ENCODE results near the gene MRPL23.

MRPL23 gene

DNA sequence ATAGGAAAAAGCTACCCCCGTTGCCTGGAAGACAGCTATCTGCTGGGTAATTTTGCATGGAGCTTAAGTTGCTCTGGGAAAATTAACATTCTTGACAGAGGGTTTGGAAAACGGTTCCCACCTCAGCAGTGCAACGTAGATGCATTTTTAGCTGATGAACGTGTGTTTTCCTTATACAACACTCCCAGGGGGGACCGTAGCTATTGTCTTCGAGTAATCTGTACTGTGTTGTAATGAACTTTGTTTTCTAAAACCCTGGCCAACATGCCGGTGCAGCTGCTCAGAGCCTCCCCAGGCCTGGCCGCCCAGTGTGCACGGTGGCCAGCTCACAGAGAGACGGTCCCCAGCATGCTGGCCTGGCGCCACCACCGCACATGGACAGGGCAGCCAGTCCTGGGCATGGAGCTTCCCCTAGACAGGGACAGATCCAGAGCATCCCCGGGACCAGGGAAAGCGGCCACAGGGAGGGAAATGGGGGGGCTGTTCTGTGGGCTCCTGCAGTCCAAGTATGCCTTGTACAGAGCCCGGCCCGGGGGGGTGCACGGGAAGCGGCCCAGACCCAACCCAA, 25.5 kb upstream of the MRPL23 start:
- DNase-seq, result no peak

DNA sequence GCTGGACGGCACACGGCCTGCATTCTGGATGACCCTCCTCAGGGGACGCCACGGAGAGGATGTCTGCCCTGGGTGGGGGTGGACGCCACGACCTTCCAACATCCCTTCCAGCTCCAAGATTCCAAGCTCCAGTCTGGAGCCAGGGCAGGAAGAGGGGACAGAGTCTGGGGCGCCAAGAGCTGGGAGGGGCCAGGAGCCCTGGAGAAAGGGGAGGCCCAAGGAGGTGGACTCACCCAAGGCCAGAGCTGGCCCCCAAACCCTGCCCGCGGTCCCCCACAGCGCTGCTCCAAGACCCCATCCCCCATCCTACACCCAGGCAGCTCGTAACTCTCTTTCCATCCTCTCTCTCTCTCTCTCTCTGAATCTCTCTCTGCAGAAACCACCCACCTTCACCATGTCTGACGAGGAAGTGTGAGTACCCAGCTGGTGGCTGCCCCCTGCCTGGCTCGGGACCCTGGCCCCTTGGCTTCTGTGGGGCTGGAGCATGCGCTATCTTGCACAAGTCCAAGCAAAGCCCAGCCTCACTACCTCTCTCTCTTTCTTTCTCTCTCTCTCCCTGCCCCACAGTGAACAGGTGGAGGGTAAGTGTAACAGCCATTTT, 24.6 kb upstream of the MRPL23 start:
- DNase-seq, result no peak

DNA sequence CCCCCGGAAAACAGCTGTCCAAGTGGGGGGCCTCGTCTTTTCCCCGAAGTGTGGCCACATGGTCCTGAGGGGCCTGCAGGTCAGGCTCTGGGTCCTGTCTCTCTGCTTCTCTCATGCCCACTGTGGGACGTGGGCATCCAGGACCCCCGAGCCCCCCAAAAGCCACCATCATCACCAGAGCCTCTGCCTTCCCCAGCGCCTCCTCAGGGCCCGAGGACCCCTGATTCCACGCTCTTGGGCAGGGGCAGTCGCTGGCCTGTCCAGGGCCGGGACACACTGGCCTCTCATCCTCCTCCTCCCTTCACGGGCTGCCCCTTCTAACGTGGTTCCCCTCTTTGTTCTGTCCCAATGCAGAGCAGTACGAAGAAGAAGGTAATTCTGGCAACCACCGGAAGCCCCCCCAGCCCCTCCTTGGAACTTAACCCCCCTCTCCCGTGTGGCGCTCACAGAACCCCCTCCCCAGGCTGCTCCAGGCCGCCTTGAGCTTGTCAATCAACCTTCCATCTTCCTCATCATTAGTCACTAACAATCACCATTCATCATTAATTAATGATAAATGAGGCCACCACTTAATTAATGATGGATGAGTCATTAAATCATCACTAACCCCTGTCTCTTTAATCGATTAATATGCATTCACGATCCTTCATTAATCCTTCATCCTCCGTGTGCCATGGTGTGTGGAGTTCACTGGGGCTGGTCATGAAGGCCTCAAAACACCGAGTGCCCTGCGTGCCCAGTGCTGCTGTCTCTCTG, 23.8 kb upstream of the MRPL23 start:
- DNase-seq, result no peak

DNA sequence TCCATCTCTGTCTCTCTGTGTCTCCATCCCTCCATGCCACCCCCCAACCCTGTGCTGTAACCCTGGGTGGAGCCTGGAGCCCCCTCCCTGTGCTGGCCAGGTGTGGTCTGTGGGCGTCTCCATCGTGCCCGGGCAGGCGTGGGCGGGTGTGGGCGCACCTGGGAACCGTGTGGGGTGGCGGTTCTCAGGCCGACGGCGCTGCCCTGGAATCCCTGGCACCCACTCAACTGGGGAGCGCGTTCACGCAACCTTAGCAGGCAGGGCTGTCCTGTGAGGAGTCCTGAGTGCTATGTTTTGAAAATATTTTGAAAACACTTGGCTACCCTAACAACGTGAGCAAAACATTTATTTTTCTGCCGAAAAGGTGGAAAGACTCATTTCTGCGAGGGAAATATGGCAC, 23.0 kb upstream of the MRPL23 start:
- DNase-seq, result no peak

DNA sequence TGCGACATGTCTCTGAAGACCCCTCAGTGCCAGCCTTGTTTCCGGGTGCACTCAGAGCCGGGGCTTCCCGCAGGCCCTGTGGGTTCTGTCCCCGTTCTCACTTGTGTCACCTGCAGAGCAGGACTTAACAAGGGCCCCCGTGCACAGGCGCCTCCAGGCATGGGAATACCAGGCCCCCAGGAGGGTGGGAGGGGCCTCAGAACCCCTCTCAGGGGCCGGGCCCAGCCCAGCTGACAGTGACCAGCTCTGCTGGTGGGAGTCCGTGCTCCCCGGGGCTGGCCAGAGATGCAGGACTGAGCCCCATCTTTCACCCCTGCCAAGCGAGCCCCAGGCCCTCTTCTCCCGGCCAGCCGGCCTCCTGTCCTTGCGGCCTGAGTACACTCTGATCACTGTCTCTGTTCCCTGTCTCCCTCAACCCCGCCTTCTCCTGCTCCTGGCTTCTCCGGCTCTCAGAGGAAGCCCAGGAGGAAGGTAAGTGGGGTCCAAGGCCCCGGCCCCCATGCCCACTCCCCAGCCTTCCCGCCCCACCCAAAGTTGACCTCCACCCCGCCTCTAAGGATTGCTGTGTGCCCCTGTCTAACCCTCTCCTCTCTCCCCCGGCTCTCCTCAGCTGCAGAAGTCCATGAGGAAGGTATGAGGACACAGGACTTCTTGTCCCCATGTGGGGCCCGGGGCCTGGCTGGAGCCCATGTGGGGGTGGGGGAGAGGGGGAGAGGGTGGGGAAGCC, 22.3 kb upstream of the MRPL23 start:
- no peak for DNase-seq

DNA sequence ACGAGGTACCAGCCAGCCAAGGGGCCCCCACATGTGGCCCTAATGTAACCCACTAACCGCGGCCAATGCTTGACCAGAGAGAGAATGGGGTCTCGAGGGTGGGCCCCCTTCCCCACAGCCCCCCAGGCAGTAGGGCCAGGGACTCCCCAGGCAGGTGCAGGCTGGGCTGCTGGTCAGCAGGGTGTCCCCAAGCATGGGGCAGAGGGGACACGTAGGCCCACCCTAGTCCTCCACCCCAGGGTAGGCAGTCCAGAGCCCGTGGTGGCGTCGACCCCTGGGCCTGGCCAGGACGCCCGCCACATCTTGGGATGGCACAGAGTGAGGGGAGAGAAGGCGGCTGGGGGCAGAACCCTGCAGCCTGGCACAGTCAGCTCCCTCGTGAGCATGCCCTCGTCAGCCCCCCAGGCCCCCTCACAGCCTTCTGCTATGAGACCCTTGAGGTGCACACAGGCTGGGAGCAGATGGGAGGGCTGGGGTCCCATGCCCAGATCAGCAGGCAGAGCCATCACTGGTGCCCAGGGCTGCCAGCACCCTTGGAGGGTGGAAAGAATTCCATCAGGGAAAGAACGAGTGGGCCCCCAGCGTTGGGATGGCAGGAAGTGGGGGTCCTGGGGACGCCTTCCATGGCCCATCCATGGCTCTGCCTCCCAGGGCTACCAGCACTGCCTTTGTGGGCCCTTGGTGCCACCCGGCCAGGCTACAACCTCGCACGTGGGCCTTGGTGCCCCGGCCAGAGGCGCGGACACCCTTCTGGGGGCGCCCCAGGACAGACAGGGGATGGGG, 21.6 kb upstream of the MRPL23 start:
- no peak for DNase-seq

DNA sequence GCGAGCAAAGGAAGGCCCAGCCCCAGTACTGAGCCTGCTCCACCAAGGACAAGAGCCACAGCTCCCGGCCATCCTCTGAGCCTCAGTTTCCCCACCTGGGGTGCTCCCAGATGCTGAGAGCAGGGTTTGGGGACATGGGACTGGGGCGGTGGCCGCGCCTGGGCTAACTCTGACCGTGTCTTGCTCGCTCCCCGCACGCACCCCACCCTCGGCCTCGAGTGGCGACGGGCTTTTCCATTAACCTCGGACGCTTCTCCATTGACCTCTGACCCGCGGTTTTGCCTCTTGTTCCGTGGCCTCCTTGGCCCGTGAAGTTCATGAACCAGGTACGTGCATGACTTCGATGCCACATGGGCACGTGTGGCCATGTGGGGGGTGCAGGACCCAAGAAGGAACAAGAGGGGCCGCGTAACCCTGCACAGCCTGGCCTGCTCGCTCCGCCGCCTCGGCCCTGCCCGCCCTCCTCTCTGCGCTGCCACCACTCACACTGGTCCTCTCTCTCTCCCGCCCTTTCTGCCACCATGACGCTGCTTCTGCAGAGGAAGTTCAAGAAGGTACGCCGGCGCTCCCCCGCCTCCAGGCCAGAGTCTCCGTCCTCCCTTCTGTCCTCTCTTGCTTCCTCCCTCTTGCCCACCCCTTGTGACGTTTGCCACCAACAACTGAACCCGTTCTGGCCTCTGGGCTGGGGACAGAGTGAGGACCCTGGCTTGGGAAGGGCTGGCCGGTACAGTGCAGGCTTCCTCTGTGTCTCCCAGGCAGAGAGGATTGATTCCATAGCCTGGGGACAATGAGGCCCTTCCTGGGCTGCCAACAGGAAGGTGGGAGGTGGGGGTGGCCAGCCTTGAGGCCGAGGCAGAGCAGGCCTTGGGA, 20.7 kb upstream of the MRPL23 start:
- no peak for DNase-seq

DNA sequence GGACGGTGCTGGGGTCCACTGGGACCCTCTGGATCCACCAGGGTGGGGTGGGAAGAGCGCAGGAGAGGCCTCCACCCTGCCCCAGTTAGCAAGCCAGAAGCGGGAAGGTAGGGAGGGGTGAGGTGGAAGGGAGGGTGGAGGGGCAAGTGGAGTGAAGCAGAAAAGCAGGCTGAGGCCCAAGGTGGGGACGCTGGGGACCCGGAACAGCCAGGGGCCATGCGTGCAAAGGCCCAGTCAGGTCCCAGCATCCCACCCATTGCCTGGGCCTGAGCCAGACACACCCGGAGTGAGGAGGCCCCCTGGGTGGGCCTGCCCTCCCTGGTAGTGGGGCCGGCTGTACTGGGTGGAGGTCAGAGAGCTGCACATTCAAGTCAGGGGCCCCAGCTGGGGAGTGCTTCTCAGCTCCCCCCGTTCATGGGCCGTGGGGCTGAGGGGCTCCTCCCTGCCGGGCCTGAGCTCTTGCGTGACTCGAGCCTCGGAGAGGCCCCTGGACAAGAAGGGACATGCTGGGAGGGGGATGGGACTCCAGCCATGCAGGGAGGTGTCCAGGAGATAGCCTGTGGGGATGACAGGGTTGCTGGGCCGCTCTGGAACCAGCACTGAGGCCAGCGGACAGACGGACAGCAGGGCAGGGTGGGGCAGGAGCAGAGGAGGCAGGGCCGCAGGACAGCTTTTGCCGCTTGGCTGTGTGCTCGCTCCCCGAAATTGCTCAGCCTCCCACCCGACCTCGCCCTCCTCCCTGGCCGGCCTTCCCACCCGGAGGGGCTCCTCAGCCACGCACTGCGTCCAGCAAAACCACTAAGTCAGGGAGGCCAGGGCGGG, 19.9 kb upstream of the MRPL23 start:
- DNase-seq, result no peak

DNA sequence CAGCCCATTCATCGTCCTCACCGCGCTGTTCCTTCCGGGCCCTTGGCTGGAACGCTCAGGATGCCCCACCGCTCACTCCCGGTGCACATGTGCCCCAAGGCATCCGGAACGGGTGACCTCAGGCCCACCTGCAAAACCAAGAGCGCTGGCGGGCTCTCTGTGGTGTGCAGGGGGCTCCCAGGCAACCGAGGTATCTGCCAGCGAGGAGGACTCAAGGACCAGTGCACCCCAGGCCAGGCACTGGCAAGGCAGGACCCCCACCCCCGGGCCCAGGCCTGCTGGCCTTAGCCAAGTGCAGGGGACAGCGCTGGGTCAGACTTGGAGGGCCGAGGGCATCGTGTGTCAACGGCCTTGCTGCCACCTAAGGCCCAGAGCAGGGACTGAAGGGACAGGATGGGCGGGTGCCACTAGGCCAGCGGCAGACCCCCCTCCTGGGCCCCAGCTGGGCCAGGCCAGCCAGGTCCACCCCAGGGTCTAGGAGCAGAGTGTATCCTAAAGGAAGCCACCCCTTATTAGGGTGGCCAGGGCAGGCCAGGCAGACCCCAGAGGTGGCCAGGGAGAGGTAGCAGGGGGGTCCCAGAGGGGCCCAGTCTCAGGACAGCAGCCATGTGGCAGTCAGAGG, 19.2 kb upstream of the MRPL23 start:
- no peak for DNase-seq

DNA sequence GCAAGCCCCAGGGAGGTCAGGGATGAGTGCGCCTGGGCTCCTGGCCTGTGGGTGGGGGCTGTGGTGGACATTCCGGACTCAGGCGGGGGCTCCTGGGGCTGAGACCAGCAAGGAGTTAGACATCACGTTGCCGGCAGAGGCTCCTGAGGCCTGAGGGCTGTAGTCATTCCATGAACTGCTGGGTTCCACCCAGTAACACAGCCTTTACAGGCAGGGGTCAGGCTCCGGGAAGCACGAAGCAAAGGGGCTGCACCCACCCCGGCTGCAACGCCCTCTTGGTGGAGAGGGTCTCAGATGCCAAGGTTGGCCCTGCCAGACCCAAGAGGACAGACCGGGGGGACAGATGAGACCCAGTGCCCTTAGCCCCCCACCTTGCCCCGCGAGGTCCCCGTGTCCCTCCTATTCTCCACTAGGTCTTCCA, 18.7 kb upstream of the MRPL23 start:
- DNase-seq, result no peak

DNA sequence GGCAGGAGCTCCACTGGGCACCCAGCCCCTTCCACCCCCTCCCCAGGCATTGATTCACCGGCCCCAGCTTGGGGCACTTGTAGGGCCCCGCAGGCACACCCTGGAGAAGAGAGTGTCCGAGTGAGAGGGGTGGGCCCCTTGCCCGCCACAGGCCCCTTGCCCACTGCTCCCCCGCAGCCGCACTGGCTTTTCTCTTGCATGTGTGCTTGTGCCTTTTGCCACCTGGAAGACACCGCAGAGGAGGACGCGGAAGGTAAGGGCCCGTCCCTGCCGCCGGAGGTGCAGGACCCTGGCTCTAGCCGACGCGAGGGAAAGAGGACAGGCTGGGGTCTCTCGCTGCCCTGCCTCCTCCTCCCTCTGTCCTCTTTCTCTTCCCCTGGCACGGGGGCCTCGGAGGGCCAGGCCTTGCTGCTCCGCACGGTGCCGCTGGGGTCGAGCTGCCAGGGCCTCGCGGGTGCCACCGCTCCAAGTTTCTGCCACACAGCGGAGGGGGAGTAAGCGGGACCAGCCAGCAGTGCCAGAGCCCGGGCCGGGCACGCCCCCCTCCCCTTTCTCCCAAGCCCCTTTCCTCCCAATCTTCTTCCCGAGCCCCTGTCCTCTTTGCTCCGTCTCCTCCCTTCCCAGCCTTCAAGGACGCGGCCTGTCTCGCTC, 18.1 kb upstream of the MRPL23 start:
- DNase-seq, result no peak

DNA sequence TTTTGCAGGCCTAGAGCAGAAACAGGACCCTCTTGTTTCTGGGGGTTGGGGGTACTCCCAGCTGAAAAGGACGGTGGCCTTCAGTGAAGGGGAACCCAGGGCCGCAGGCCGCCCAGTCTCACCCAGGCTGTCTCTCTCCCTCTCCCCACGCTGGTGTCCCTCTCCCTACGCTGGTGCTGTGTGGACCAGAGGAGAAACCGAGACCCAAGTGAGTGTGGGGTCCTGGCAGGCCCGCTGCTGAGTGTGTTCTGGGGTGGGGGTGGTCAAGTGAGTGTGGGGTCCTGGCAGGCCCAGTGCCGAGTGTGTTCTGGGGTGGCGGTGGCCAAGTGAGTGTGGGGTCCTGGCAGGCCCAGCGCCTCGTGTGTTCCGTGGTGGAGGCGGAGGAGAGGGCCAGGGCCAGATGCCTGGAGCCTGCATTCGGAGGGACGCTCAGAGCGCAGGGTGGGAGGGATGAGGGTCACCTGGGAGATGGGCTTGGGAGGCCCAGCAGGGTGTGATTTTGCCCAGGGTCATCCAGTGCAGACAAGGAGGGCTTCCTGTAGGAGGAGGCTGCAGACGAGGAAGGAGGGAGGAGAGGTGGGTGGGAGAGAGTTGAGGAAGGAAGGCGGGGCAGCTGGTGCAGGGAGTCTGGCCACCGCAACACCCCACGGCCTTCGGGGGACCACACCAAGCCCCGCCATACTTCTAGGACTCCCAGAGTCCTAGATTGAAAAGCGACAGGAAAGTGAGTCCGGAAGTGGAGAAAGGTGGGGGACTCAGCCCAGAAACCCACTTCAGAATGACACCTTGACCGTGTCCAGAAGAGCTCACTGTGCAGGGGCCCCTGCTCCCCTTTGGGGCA, 17.3 kb upstream of the MRPL23 start:
- DNase-seq, result no peak

DNA sequence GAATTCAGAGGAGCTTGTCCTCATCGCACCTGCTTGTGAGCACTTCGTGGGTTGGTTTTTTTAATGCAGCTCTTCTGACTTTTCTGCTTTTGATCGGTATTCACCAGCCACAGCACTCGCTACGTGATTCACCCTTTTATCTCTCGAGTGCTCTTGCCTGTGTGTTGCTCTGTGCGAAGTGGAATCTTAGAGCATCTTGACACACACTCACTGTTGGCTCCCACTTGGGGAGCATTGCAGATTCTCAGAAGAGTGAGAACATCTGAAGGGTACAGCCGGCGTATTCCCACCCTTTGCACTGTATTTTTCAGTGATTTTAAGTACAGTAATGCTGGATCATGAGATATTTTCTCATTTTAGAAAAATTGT, 16.7 kb upstream of the MRPL23 start:
- DNase-seq, result no peak

DNA sequence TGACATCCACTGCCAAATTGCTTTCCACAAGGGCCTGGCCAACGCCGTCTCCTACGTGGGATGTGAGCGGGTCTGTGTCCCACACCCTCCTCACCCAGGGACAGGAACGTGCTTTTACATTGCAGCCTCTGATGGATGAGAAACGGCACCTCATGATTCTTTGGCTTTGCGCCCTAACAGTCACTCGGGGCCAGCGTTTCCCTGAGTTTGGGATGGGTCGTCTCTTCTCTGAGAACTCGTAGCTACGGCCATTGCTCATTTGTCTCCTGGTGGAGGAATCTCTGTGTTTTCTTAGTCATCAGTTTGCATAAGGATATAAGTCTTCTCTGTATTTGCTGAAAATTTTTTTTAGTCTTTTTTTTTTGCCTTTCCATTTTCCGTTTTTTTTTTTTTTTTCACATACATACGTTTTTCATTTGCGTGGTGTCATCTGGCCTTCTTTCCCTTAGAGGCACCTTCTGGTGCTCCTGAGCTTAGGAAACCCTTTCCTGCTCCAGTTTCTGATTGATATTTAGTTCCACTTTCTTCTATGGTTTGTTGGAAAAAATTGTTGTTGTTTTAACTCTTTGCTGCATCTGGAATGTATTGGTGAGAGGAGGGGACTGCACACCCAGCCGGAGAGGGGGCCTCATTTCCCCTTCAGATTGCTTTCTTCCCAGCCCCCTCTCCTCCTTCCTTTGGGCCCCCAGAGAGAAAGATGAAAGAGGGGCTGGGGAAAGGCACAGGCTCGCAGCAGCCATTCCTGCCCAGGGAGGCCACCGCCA, 15.6 kb upstream of the MRPL23 start:
- no peak for DNase-seq

DNA sequence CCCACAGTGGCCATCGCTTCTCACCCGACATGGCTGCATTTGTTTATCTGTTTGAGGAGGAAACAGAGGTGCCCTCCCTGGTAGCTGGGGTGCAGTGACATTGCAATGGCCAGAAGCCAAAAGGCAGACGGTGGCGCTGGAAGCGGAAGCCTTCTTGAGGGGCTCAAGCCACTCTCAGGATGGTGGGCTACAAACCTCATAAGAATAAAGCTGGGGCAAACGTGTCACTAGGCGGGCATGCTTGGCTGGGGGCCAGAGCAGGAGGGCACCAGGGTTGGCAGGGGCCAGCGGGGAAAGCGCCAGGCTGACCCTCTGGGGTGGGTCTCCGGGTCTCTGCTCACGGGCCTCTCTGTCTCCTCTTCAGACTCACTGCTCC, 15.0 kb upstream of the MRPL23 start:
- DNase-seq, result no peak

DNA sequence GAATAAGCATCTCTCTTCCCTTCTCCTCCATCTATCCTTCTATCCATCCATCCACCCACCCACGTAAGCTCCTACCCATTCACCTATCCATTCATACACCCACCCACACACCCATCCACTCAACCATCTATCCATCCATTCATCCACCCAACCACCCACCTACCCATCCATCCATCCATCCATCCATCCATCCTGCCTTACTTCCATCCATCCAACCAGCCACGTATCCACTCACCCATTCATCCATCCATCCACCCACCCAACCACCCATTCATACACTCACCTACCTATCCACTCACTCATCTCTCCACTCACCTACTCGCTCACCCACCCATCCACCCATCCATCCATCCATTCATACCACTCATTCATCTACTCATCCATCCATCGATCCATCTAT, 14.5 kb upstream of the MRPL23 start:
- no peak for DNase-seq

DNA sequence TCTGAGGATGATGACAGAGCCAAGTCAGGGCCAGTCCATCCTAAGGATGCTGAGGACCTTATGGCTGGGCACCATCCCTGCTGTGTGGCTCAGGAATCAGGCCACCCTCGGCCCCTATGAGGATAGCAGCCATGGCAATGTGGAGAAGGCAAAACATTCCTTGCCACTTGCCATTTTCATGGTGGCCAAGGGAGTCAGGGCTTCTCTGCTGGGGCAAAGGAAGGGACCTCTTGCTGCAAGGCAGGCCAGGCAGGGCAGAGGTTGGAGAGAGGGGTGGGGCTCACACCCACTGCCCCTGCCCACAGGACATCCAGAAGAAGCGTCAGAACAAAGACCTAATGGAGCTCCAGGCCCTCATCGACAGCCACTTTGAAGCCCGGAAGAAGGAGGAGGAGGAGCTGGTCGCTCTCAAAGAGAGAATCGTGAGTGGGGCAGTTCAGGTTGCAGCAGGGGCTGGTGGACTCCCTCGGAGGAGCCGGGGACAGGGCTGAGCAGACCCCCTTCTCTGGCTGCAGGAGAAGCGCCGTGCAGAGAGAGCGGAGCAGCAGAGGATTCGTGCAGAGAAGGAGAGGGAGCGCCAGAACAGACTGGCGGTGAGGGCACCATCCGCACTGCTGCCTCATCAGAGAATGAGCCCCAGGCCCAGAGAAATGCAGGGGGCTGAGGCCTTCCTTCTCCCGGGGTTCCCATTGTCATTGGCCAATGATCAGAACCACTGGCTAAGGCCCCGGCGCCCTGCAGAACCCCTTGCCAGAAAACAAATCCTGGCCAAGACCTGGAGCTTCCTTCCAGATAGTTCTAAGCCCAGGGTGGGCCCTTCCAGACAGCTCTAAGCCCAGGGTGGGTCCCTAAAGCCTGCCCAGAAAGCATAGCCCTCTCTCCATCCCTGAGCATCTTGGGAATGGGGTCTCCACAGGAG, 13.5 kb upstream of the MRPL23 start:
- DNase-seq, result no peak
